ENCODE data around the gene TMEM38A. TPM values are rescaled to one million over a fixed set of nuclear protein-coding genes. Genes with fewer than 3 reads are reported as not detected.
A peak's percentile ranks its signal among the peaks of the same experiment; 100 is the strongest.
"Not testable (repeated sequence)": the region's sequence is repeated elsewhere in the genome, so short reads cannot be mapped to it uniquely, and the experiment has no call there.

Gene TMEM38A
- total RNA-seq, 6 donors from 2014 or later = 5.1 to 8.4 (median 5.9) TPM

DNA sequence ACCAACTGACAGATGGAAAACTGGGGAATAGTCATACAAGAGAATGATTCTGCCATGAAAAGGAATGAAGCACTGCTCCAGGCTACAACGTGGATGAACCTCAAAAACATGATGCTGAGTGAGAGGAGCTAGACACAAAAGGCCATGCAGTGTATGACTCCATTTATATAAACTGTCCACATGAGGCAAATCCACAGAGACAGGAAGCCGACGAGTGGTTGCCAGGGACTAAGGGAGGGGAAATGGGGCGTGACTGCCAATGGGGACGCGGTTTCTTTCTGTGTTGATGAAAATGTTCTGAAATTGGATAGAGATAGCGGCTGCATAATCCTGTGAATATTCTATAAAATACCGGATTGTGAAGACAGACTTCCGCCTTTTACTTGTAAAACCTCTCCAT, 11.2 kb upstream of the TMEM38A start:
- Histone ChIP-seq H3K4me3 (no peak overlapping the region), H3K27me3 (no peaks in the 10 kb centered on the region), H3K9me3 (no peaks in the 10 kb centered on the region), H3K4me1 (peaks cover 0 to 14% (median 2%) of the 10 kb centered on the region in 4 donors), H3K36me3 (peaks cover 16 to 78% (median 61%) of the 10 kb centered on the region in 4 donors), H3K27ac (peak overlapping the region in 1 of 4 donors; percentile 8)
- TF ChIP-seq POLR2AphosphoS5 (IDR thresholded peaks at IDR 0.05) (no peak), CTCF (IDR thresholded peaks at IDR 0.05) (no peak), POLR2A (IDR thresholded peaks at IDR 0.05) (no peak), EP300 (IDR thresholded peaks at IDR 0.05) (no peak)
- ATAC-seq (ENCODE audit: low FRiP score in 2 of 2) = peak in 1 of 2 donors; percentile 63
- no peak for DNase-seq
- 49 to 50% methylated on average over 9 of the region's 9 CpGs for WGBS, 2 donors

DNA sequence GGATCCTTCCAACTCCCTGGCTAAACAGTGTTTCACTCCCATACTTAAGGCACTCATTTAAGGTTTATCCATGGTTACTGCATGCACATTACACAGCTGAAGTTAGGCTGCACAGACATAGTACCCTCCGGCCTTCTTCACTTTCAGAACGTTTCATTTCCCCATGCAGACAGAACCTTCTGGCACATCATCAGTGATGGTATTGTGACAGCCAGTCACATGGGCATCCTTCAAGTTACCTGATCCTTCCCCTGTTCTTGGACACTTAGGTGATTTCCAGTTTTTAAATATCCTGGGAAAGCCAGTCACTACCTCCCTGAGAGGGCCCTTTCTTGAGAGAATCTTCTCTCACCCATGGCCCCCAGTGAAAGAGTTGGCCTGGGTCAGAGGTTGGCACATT, 10.1 kb upstream of the TMEM38A start:
- peak in 1 of 2 donors; percentile 37 for ATAC-seq (ENCODE audit: low FRiP score in 2 of 2)
- Histone ChIP-seq H3K9me3 (no peaks in the 10 kb centered on the region), H3K4me3 (no peak overlapping the region), H3K27me3 (no peaks in the 10 kb centered on the region), H3K4me1 (peaks cover 0 to 14% (median 2%) of the 10 kb centered on the region in 4 donors), H3K36me3 (peaks cover 15 to 78% (median 60%) of the 10 kb centered on the region in 4 donors), H3K27ac (no peak overlapping the region)
- no peak for DNase-seq
- TF ChIP-seq POLR2AphosphoS5 (IDR thresholded peaks at IDR 0.05) = no peak
- no peak for TF ChIP-seq CTCF (IDR thresholded peaks at IDR 0.05)
- no peak for TF ChIP-seq EP300 (IDR thresholded peaks at IDR 0.05)
- TF ChIP-seq POLR2A (IDR thresholded peaks at IDR 0.05) = no peak
- WGBS, 2 donors = 65 to 84% methylated on average over 2 of the region's 2 CpGs

GRCh38 chr19:16651421-16652188, 9.3 kb upstream of the TMEM38A start:
- 93 to 96% methylated on average over 8 of the region's 8 CpGs for WGBS, 2 donors
- not testable (repeated sequence) for DNase-seq; H3K27me3 ChIP-seq; H3K9me3 ChIP-seq; H3K27ac ChIP-seq; ATAC-seq (ENCODE audit: low FRiP score in 2 of 2); H3K4me3 ChIP-seq
- Histone ChIP-seq H3K4me1 (peaks cover 0 to 16% (median 2%) of the 10 kb centered on the region in 4 donors), H3K36me3 (peaks cover 21 to 78% (median 59%) of the 10 kb centered on the region in 4 donors)

GRCh38 chr19:16652854-16653253, 8.1 kb upstream of the TMEM38A start:
- H3K4me3 ChIP-seq = no peak overlapping the region
- 91 to 94% methylated on average over 7 of the region's 7 CpGs for WGBS, 2 donors

DNA sequence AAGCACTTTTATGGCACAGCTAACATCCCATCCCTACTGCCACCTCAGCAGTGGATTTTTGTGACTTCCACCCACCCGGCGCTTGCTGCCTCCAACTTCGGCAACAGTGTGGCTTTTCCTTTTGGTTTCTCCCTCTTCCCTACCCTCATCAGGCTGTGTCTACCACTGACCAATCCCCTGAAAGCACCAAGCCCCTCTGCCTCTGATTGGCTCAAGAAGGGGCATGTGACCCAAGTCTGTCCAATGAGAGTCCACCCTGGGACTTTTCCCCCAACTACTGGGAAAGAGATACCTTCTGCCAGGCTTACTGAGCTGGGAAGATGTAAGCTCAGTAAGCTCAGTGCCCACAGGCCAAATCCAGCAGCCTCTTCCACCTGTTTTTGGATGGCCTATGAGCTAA, 6.8 kb upstream of the TMEM38A start:
- TF ChIP-seq EP300 (IDR thresholded peaks at IDR 0.05) = no peak
- no peak for TF ChIP-seq POLR2A (IDR thresholded peaks at IDR 0.05)
- no peak for TF ChIP-seq POLR2AphosphoS5 (IDR thresholded peaks at IDR 0.05)
- no peak for TF ChIP-seq CTCF (IDR thresholded peaks at IDR 0.05)
- ATAC-seq (ENCODE audit: low FRiP score in 2 of 2) (no peak), DNase-seq (no peak)
- no peak overlapping the region for H3K4me3 ChIP-seq
- H3K27me3 ChIP-seq = no peaks in the 10 kb centered on the region
- H3K27ac ChIP-seq = no peak overlapping the region
- WGBS, 2 donors = 94 to 97% methylated on average over 3 of the region's 3 CpGs
- H3K36me3 ChIP-seq = peaks cover 21 to 81% (median 62%) of the 10 kb centered on the region in 4 donors
- H3K4me1 ChIP-seq = peaks cover 10 to 37% (median 18%) of the 10 kb centered on the region in 4 donors
- H3K9me3 ChIP-seq = no peaks in the 10 kb centered on the region

More at GRCh38 chr19:16652854-16653253, 8.1 kb upstream of the TMEM38A start:
- Histone ChIP-seq H3K9me3 (no peaks in the 10 kb centered on the region), H3K27me3 (no peaks in the 10 kb centered on the region), H3K27ac (no peak overlapping the region), H3K4me1 (peaks cover 0 to 26% (median 6%) of the 10 kb centered on the region in 4 donors), H3K36me3 (peaks cover 21 to 79% (median 61%) of the 10 kb centered on the region in 4 donors)
- ATAC-seq (ENCODE audit: low FRiP score in 2 of 2) (no peak), DNase-seq (no peak)
- no peak for TF ChIP-seq CTCF (IDR thresholded peaks at IDR 0.05)
- no peak for TF ChIP-seq POLR2AphosphoS5 (IDR thresholded peaks at IDR 0.05)
- no peak for TF ChIP-seq EP300 (IDR thresholded peaks at IDR 0.05)
- TF ChIP-seq POLR2A (IDR thresholded peaks at IDR 0.05) = no peak
